HepG2 (cell line): Measurements from ENCODE around the gene DNAJC5. TPM values are rescaled to one million over a fixed set of nuclear protein-coding genes. Genes with fewer than 3 reads are reported as not detected.

Experiments used
- AGO1 ChIP-seq: fragments of 200-400 bp; formaldehyde crosslinking; IDR thresholded peaks from 2 replicates; pipeline ENCODE4 v1.6.1; 2017; ENCODE audit warnings: mild to moderate bottlenecking, low read depth, low read length, moderate library complexity; ENCODE audit not compliant: poor library complexity, severe bottlenecking
- ESRRA ChIP-seq: sonication (generic); formaldehyde crosslinking; IDR thresholded peaks from 2 replicates; pipeline ENCODE4 v1.5.1; 2020; ENCODE audit warnings: mild to moderate bottlenecking, low read depth, missing genetic modification reagents
- FOXA3 ChIP-seq: IDR thresholded peaks from 2 replicates; pipeline ENCODE4 v1.6.1; 2016; ENCODE audit warnings: missing genetic modification reagents, missing compliant biosample characterization
- FOXK1 ChIP-seq: sonication (generic); formaldehyde crosslinking; IDR thresholded peaks from 2 replicates; pipeline ENCODE4 v1.4.0; 2020; ENCODE audit warnings: low read depth, missing genetic modification reagents, borderline replicate concordance
- HNF4A ChIP-seq: sonication (generic); formaldehyde crosslinking; IDR thresholded peaks from 2 replicates; pipeline ENCODE4 v1.4.0; 2020; ENCODE audit warnings: missing genetic modification reagents
- HOXA3 ChIP-seq: sonication (generic); formaldehyde crosslinking; IDR thresholded peaks from 2 replicates; pipeline ENCODE4 v1.5.0; 2020; ENCODE audit warnings: missing genetic modification reagents
- PRPF4 ChIP-seq: fragments of 200-400 bp; formaldehyde crosslinking; IDR thresholded peaks from 2 replicates; pipeline ENCODE4 v1.6.1; 2016; ENCODE audit warnings: low read length, low read depth; ENCODE audit not compliant: poor library complexity, severe bottlenecking
- PTBP1 ChIP-seq: fragments of 200-400 bp; formaldehyde crosslinking; IDR thresholded peaks from 2 replicates; pipeline ENCODE4 v1.6.1; 2018; ENCODE audit warnings: low read length, low read depth; ENCODE audit not compliant: poor library complexity, severe bottlenecking
- SP4 ChIP-seq: sonication (generic); formaldehyde crosslinking; IDR thresholded peaks from 2 replicates; pipeline ENCODE4 v1.8.1; 2023; ENCODE audit warnings: mild to moderate bottlenecking, missing genetic modification reagents
- XRCC5 ChIP-seq: fragments of 200-400 bp; formaldehyde crosslinking; optimal IDR thresholded peaks from 2 replicates; pipeline ENCODE3; 2017; ENCODE audit warnings: mild to moderate bottlenecking, low read length
- ZBTB21 ChIP-seq: sonication (generic); formaldehyde crosslinking; IDR thresholded peaks from 2 replicates; pipeline ENCODE4 v1.4.0; 2020; ENCODE audit warnings: missing genetic modification reagents
- ZMYM3 ChIP-seq: sonication (generic); formaldehyde crosslinking; IDR thresholded peaks from 2 replicates; pipeline ENCODE4 v1.5.1; 2020; ENCODE audit warnings: mild to moderate bottlenecking, missing genetic modification reagents
- ZNF451 ChIP-seq: sonication (generic); formaldehyde crosslinking; IDR thresholded peaks from 2 replicates; pipeline ENCODE4 v1.5.0; 2020; ENCODE audit warnings: mild to moderate bottlenecking, missing genetic modification reagents
- ZNF557 ChIP-seq: sonication (generic); formaldehyde crosslinking; IDR thresholded peaks from 2 replicates; pipeline ENCODE4 v1.4.0; 2020; ENCODE audit warnings: missing genetic modification reagents
- ZNF570 ChIP-seq: sonication (generic); formaldehyde crosslinking; IDR thresholded peaks from 2 replicates; pipeline ENCODE4 v1.4.0; 2020; ENCODE audit warnings: mild to moderate bottlenecking, missing genetic modification reagents, borderline replicate concordance
- ZNF598 ChIP-seq: sonication (generic); formaldehyde crosslinking; IDR thresholded peaks from 2 replicates; pipeline ENCODE4 v1.5.1; 2020; ENCODE audit warnings: mild to moderate bottlenecking, missing genetic modification reagents, borderline replicate concordance
- polyA plus RNA-seq, 8 experiments: library from polyadenylated mRNA; depleted of rRNA in 3 of 8; stranded (reverse) in 7 of 8; unstranded in 1 of 8; fragments of >200 nt; fragmentation: Illumina TruSeq in 4 of 8; extraction: Trizol in 4 of 8; gene quantifications; 2 replicates each; pipeline versions ENCODE4 v1.2.1 to v1.2.3, GENCODE V29; 2011 to 2016; ENCODE audit warnings: low read depth in 4 of 8, missing spikeins in 1 of 8, mixed read lengths in 1 of 8; ENCODE audit not compliant: insufficient read depth in 1 of 8
- total RNA-seq, 5 experiments: library from RNA; depleted of rRNA; stranded (reverse); fragments of >200 nt; fragmentation: Illumina TruSeq; extraction: Trizol; gene quantifications; 2 replicates each; pipeline ENCODE4 v1.2.3, GENCODE V29; 2016; ENCODE audit warnings: low read depth in 1 of 5
- TF ChIP-seq, protein P1 (sequence below): sonication (generic); formaldehyde crosslinking; IDR thresholded peaks from one replicate; pipeline ENCODE4 v1.5.1; 2020; ENCODE audit warnings: mild to moderate bottlenecking, missing genetic modification reagents; ENCODE audit errors: not compliant biosample characterization
- TF ChIP-seq, protein P2 (sequence below): sonication (generic); formaldehyde crosslinking; IDR thresholded peaks from 2 replicates; pipeline ENCODE4 v1.4.0; 2020; ENCODE audit warnings: mild to moderate bottlenecking, low read depth, missing genetic modification reagents
- TF ChIP-seq, protein P3 (sequence below): sonication (generic); formaldehyde crosslinking; IDR thresholded peaks from 2 replicates; pipeline ENCODE4 v1.9.0; 2022; ENCODE audit warnings: low read depth, missing genetic modification reagents

DNAJC5 gene
- total and polyA plus RNA-seq, 2 of the 13 experiments (the other 11 are each of a cell fraction or from before 2014, with no cell fraction given) = 42.8 to 64.5 TPM

DNA sequence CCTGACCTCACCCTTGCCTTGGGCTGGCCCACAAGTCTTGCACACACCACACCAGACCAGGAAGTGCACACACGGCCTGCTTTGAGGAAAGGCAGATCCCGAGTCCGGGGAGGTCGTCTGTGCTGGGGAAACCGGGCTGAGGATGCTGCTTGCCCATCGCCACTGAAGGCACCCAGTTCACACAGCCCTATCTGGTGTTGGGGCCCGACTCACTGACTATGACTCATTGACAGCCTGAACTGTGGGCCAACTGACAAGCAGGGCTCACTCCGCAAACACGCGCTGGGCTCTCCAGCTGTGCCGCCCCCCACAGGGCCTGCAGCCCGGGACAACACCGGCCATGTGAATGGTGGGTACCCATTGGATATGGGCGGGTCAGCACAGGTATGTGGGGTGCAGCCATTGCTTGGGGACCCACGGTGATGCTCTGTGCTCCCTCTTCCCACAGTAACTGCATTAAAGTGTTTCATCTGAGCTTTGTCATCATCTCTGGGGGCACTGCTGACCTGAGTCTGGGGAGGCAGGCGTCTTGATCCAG is 82.9 kb downstream of the DNAJC5 start (continued):
- TF ChIP-seq FOXA3 (CRISPR knock-in tag) (peak; percentile 74), ZNF598 (CRISPR knock-in tag) (peak; percentile 93; the same call in 1 of the 2 replicates), SP4 (CRISPR knock-in tag) (peak; percentile 71; the same call in 1 of the 2 replicates), FOXK1 (peak; percentile 64; the same call in 1 of the 2 replicates), XRCC5 (peak; percentile 96), ZBTB21 (CRISPR knock-in tag) (no peak), ZNF451 (CRISPR knock-in tag) (peak; percentile 46; the same call in 1 of the 2 replicates), ESRRA (CRISPR knock-in tag) (no peak), AGO1 (peak; percentile 94), PTBP1 (peak; percentile 32), ZNF570 (CRISPR knock-in tag) (no peak), HNF4A (CRISPR knock-in tag) (0 out of 2 replicates have a peak, but pooled peaks have one; percentile 13), PRPF4 (no peak), HOXA3 (CRISPR knock-in tag) (peak; percentile 70; the same call in 1 of the 2 replicates), ZMYM3 (CRISPR knock-in tag) (0 out of 2 replicates have a peak, but pooled peaks have one; percentile 53), ZNF557 (CRISPR knock-in tag) (no peak)
- TF ChIP-seq, protein P1, sequence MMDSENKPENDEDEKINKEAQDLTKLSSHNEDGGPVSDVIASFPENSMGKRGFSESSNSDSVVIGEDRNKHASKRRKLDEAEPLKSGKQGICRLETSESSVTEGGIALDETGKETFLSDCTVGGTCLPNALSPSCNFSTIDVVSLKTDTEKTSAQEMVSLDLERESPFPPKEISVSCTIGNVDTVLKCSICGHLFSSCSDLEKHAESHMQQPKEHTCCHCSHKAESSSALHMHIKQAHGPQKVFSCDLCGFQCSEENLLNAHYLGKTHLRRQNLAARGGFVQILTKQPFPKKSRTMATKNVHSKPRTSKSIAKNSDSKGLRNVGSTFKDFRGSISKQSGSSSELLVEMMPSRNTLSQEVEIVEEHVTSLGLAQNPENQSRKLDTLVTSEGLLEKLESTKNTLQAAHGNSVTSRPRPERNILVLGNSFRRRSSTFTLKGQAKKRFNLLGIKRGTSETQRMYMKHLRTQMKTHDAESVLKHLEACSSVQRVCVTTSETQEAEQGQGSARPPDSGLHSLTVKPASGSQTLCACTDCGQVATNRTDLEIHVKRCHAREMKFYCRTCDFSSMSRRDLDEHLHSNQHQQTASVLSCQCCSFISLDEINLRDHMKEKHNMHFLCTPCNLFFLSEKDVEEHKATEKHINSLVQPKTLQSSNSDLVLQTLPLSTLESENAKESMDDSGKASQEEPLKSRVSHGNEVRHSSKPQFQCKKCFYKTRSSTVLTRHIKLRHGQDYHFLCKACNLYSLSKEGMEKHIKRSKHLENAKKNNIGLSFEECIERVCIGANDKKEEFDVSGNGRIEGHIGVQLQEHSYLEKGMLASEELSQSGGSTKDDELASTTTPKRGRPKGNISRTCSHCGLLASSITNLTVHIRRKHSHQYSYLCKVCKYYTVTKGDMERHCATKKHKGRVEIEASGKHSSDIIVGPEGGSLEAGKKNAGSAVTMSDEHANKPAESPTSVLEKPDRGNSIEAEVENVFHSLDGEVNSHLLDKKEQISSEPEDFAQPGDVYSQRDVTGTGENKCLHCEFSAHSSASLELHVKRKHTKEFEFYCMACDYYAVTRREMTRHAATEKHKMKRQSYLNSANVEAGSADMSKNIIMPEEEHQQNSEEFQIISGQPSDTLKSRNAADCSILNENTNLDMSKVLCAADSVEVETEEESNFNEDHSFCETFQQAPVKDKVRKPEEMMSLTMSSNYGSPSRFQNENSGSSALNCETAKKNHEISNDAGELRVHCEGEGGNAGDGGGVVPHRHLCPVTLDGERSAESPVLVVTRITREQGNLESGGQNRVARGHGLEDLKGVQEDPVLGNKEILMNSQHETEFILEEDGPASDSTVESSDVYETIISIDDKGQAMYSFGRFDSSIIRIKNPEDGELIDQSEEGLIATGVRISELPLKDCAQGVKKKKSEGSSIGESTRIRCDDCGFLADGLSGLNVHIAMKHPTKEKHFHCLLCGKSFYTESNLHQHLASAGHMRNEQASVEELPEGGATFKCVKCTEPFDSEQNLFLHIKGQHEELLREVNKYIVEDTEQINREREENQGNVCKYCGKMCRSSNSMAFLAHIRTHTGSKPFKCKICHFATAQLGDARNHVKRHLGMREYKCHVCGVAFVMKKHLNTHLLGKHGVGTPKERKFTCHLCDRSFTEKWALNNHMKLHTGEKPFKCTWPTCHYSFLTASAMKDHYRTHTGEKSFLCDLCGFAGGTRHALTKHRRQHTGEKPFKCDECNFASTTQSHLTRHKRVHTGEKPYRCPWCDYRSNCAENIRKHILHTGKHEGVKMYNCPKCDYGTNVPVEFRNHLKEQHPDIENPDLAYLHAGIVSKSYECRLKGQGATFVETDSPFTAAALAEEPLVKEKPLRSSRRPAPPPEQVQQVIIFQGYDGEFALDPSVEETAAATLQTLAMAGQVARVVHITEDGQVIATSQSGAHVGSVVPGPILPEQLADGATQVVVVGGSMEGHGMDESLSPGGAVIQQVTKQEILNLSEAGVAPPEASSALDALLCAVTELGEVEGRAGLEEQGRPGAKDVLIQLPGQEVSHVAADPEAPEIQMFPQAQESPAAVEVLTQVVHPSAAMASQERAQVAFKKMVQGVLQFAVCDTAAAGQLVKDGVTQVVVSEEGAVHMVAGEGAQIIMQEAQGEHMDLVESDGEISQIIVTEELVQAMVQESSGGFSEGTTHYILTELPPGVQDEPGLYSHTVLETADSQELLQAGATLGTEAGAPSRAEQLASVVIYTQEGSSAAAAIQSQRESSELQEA = peak; percentile 30
- TF ChIP-seq, protein P2, sequence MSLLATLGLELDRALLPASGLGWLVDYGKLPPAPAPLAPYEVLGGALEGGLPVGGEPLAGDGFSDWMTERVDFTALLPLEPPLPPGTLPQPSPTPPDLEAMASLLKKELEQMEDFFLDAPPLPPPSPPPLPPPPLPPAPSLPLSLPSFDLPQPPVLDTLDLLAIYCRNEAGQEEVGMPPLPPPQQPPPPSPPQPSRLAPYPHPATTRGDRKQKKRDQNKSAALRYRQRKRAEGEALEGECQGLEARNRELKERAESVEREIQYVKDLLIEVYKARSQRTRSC = no peak; the same call in 1 of the 2 replicates
- TF ChIP-seq, protein P3, sequence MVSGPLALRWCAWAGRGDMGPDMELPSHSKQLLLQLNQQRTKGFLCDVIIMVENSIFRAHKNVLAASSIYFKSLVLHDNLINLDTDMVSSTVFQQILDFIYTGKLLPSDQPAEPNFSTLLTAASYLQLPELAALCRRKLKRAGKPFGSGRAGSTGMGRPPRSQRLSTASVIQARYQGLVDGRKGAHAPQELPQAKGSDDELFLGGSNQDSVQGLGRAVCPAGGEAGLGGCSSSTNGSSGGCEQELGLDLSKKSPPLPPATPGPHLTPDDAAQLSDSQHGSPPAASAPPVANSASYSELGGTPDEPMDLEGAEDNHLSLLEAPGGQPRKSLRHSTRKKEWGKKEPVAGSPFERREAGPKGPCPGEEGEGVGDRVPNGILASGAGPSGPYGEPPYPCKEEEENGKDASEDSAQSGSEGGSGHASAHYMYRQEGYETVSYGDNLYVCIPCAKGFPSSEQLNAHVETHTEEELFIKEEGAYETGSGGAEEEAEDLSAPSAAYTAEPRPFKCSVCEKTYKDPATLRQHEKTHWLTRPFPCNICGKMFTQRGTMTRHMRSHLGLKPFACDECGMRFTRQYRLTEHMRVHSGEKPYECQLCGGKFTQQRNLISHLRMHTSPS (CRISPR knock-in tag) = peak; percentile 71
